ENCODE measurements around the gene ZNF311. TPM values are rescaled to one million over a fixed set of nuclear protein-coding genes. Genes with fewer than 3 reads are reported as not detected.
"Not testable (repeated sequence)": the region's sequence is repeated elsewhere in the genome, so short reads cannot be mapped to it uniquely, and the experiment has no call there.

ZNF311 gene
- total and polyA plus RNA-seq, 4 experiments from 2014 or later = 0.15 to 0.64 (median 0.33) TPM; not detected in 1

DNA sequence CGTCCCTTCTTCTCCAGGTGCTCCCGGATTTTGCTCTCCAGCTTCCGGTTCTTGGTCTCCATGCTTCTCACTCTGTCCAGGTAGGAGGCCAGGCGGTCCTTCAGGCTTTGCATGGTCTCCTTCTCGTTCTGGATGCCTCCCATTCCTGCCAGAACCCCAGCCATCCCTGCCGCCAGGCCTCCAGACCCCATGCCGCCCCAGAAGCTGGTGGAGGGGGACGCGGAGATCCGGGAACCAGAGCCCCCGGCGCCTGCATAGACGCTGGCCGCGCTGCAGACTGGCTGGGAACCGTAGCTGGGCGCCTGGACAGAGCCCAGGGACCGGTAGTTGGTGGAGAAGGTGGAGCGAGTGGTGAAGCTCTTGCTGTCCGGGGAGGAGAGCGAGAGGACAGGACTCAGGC is 35.1 kb downstream of the ZNF311 start:
- H3K4me3 Mint-ChIP-seq; H3K27ac ChIP-seq (ENCODE audit: low read depth, low read length); H3K27me3 ChIP-seq (ENCODE audit: insufficient read depth, low read length); CTCF ChIA-PET (ENCODE audit: partially characterized antibody); H3K27ac Mint-ChIP-seq; H3K4me1 Mint-ChIP-seq; intact Hi-C loops (cut with micrococcal nuclease); POLR2A ChIA-PET (ENCODE audit: partially characterized antibody); H3K4me1 ChIP-seq (ENCODE audit: insufficient read depth, low read length); H3K4me3 ChIP-seq (ENCODE audit: low read length in 2 of 2); H3K36me3 ChIP-seq (ENCODE audit: insufficient read depth, low read length); DNase-seq; H3K9me3 ChIP-seq (ENCODE audit: control insufficient read depth in 1 of 2, low read length in 2 of 2): not testable (repeated sequence)
- peaks cover 0 to 32% (median 16%) of the 10 kb centered on the region in 8 donors for H3K9me3 Mint-ChIP-seq
- H3K27me3 Mint-ChIP-seq = peaks cover 6 to 15% of the 10 kb centered on the region in 2 donors
- H3K36me3 Mint-ChIP-seq = peaks cover 1 to 16% of the 10 kb centered on the region in 2 donors

DNA sequence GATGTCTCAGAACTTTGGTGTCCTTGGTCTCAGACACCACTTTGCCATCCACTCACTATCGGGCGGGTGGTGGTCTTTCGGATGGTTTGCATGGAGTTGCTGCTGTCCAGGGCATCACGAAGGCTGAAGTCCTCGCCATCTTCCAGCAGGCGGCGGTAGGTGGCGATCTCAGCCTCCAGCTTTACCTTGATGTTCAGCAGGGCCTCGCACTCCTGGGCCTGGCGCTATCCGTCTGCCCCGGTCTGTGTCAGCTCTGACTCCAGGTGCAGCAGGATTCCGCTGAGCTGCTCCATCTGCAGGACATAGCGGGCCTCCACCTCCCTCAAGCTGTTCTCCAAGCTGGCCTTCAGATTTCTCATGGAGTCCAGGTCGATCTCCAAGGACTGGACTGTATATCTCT is 36.0 kb downstream of the ZNF311 start:
- H3K4me3 ChIP-seq (ENCODE audit: low read length in 2 of 2) = no peak overlapping the region
- Mint-ChIP-seq H3K27me3 (peaks cover 5 to 13% of the 10 kb centered on the region in 2 donors), H3K9me3 (peaks cover 0 to 32% (median 16%) of the 10 kb centered on the region in 8 donors), H3K27ac (no peak overlapping the region), H3K4me1 (no peaks in the 10 kb centered on the region), H3K4me3 (no peak overlapping the region), H3K36me3 (peaks cover 1 to 16% of the 10 kb centered on the region in 2 donors)
- H3K27me3 ChIP-seq (ENCODE audit: insufficient read depth, low read length) = no peaks in the 10 kb centered on the region
- ChIA-PET CTCF (ENCODE audit: partially characterized antibody) (no interaction called here), POLR2A (ENCODE audit: partially characterized antibody) (no interaction called here)
- no peaks in the 10 kb centered on the region for H3K4me1 ChIP-seq (ENCODE audit: insufficient read depth, low read length)
- peaks cover 0 to 5% of the 10 kb centered on the region in 2 donors for H3K9me3 ChIP-seq (ENCODE audit: control insufficient read depth in 1 of 2, low read length in 2 of 2)
- intact Hi-C loops (cut with micrococcal nuclease) = no loop called here
- no peak overlapping the region for H3K27ac ChIP-seq (ENCODE audit: low read depth, low read length)
- no peaks in the 10 kb centered on the region for H3K36me3 ChIP-seq (ENCODE audit: insufficient read depth, low read length)
- DNase-seq = no peak

DNA sequence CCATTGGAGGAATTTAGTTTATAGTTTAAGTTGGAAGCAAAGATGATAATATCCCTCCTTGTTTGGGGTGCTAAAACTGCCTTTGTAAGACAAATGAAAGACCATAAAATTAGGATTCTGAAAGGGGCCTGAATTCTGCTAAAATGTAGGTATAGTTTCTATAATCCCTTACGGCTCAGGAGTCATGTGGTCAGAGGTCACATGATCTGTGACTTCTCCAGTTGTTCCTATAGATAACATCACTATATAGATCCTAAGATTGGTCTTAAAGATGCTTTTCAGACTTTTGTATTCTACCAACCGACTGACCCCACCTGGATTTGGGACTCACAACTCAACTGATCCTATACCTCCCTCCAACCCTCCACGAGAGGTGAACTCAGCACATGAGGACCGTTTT is 36.6 kb downstream of the ZNF311 start:
- no peak overlapping the region for H3K27ac Mint-ChIP-seq
- ChIA-PET POLR2A (ENCODE audit: partially characterized antibody) (no interaction called here), CTCF (ENCODE audit: partially characterized antibody) (no interaction called here)
- H3K27ac ChIP-seq (ENCODE audit: low read depth, low read length) = no peak overlapping the region
- no peaks in the 10 kb centered on the region for H3K36me3 ChIP-seq (ENCODE audit: insufficient read depth, low read length)
- peaks cover 0 to 32% (median 16%) of the 10 kb centered on the region in 8 donors for H3K9me3 Mint-ChIP-seq
- H3K4me3 Mint-ChIP-seq = no peak overlapping the region
- no peaks in the 10 kb centered on the region for H3K4me1 Mint-ChIP-seq
- intact Hi-C loops (cut with micrococcal nuclease) = no loop called here
- no peaks in the 10 kb centered on the region for H3K27me3 ChIP-seq (ENCODE audit: insufficient read depth, low read length)
- peaks cover 0 to 5% of the 10 kb centered on the region in 2 donors for H3K9me3 ChIP-seq (ENCODE audit: control insufficient read depth in 1 of 2, low read length in 2 of 2)
- DNase-seq = no peak
- H3K27me3 Mint-ChIP-seq = peaks cover 7 to 15% of the 10 kb centered on the region in 2 donors
- no peaks in the 10 kb centered on the region for H3K4me1 ChIP-seq (ENCODE audit: insufficient read depth, low read length)
- H3K36me3 Mint-ChIP-seq = peaks cover 1 to 16% of the 10 kb centered on the region in 2 donors
- H3K4me3 ChIP-seq (ENCODE audit: low read length in 2 of 2) = no peak overlapping the region

DNA sequence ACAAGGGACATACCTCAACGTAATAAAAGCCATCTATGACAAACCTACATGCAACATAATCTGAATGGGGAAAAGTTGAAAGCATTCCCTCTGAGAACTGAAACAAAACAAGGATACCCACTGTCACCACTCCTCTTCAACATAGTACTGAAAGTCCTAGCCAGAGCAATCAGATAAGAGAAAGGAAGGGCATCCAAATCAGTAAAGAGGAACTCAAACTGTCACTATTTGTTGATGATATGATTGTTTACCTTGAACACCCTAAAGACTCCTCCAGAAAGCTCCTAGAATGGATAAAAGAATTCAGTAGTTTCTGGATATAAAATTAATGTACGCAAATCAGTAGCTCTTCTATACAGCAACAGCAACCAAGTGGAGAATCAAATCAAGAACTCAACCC is 39.4 kb downstream of the ZNF311 start:
- H3K36me3 Mint-ChIP-seq = peaks cover 1 to 16% of the 10 kb centered on the region in 2 donors
- H3K27ac ChIP-seq (ENCODE audit: low read depth, low read length) = no peak overlapping the region
- no peaks in the 10 kb centered on the region for H3K4me1 ChIP-seq (ENCODE audit: insufficient read depth, low read length)
- H3K36me3 ChIP-seq (ENCODE audit: insufficient read depth, low read length) = no peaks in the 10 kb centered on the region
- no peaks in the 10 kb centered on the region for H3K4me1 Mint-ChIP-seq
- no peak overlapping the region for H3K4me3 Mint-ChIP-seq
- H3K4me3 ChIP-seq (ENCODE audit: low read length in 2 of 2) = no peak overlapping the region
- peaks cover 0 to 5% of the 10 kb centered on the region in 2 donors for H3K9me3 ChIP-seq (ENCODE audit: control insufficient read depth in 1 of 2, low read length in 2 of 2)
- no peaks in the 10 kb centered on the region for H3K27me3 ChIP-seq (ENCODE audit: insufficient read depth, low read length)
- DNase-seq = no peak
- POLR2A ChIA-PET (ENCODE audit: partially characterized antibody) = no interaction called here
- intact Hi-C loops (cut with micrococcal nuclease) = no loop called here
- H3K27ac Mint-ChIP-seq = no peak overlapping the region
- H3K9me3 Mint-ChIP-seq = peaks cover 0 to 32% (median 16%) of the 10 kb centered on the region in 8 donors
- CTCF ChIA-PET (ENCODE audit: partially characterized antibody) = interaction anchor here (0.7 kb wide), 1 partner anchor 127 kb away, joined by 3 read pairs; no protein-coding TSS in a partner anchor
- peaks cover 12 to 16% of the 10 kb centered on the region in 2 donors for H3K27me3 Mint-ChIP-seq

DNA sequence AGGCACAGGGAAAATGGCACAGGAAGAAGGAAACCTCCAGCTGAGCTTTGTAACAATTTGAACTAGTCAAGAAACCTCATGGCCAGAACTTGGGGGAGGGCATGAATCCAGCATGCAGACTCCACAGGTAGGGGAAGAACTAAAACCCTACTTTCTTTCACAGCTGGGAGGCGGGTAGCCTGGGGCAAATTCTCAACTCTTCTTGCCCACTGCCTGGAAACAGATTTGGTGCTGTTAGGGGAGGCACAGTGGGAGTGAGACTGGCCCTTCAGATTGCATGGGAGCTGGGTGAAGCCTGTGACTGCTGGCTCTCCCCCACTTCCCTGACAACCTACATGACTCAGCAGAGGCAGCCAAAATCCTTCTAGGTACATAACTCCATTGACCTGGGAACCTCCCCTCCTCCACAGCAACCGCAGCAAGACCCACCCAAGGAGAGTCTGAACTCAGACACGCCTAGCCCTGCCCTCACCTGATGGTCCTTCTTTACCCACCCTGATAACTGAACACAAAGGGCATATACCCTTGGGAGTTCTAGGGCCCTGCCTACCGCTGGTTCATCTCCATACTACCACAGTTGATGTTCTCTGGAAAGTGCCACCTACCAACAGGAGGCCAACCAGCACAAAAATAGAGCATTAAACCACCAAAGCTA is 44.1 kb downstream of the ZNF311 start:
- intact Hi-C loops (cut with micrococcal nuclease) = no loop called here
- DNase-seq = no peak
- no peak overlapping the region for H3K27ac Mint-ChIP-seq
- POLR2A ChIA-PET (ENCODE audit: partially characterized antibody) = interaction anchor here (1.8 kb wide), 1 partner anchor 65 kb away, joined by 4 read pairs; no protein-coding TSS in a partner anchor
- no peaks in the 10 kb centered on the region for H3K9me3 ChIP-seq (ENCODE audit: control insufficient read depth in 1 of 2, low read length in 2 of 2)
- H3K27me3 Mint-ChIP-seq = peaks cover 14 to 22% of the 10 kb centered on the region in 2 donors
- H3K9me3 Mint-ChIP-seq = peaks cover 0 to 2% (median 0%) of the 10 kb centered on the region in 8 donors
- H3K4me1 Mint-ChIP-seq = no peaks in the 10 kb centered on the region
- no peak overlapping the region for H3K4me3 ChIP-seq (ENCODE audit: low read length in 2 of 2)
- H3K4me3 Mint-ChIP-seq = no peak overlapping the region
- H3K36me3 ChIP-seq (ENCODE audit: insufficient read depth, low read length) = no peaks in the 10 kb centered on the region
- H3K27me3 ChIP-seq (ENCODE audit: insufficient read depth, low read length) = peaks cover 4% of the 10 kb centered on the region
- no peak overlapping the region for H3K27ac ChIP-seq (ENCODE audit: low read depth, low read length)
- no peaks in the 10 kb centered on the region for H3K4me1 ChIP-seq (ENCODE audit: insufficient read depth, low read length)
- CTCF ChIA-PET (ENCODE audit: partially characterized antibody) = no interaction called here
- H3K36me3 Mint-ChIP-seq = no peaks in the 10 kb centered on the region

GRCh38 chr6:28958561-28959243 is 46.4 kb downstream of the ZNF311 start:
- H3K36me3 Mint-ChIP-seq; H3K36me3 ChIP-seq (ENCODE audit: insufficient read depth, low read length); H3K9me3 Mint-ChIP-seq; H3K4me3 Mint-ChIP-seq; H3K27ac ChIP-seq (ENCODE audit: low read depth, low read length); H3K4me1 ChIP-seq (ENCODE audit: insufficient read depth, low read length); H3K9me3 ChIP-seq (ENCODE audit: control insufficient read depth in 1 of 2, low read length in 2 of 2); H3K27ac Mint-ChIP-seq; POLR2A ChIA-PET (ENCODE audit: partially characterized antibody); intact Hi-C loops (cut with micrococcal nuclease); DNase-seq; H3K4me3 ChIP-seq (ENCODE audit: low read length in 2 of 2); H3K27me3 ChIP-seq (ENCODE audit: insufficient read depth, low read length); CTCF ChIA-PET (ENCODE audit: partially characterized antibody): not testable (repeated sequence)
- H3K27me3 Mint-ChIP-seq = peaks cover 11 to 15% of the 10 kb centered on the region in 2 donors
- H3K4me1 Mint-ChIP-seq = peaks cover 8 to 19% (median 14%) of the 10 kb centered on the region in 4 donors

DNA sequence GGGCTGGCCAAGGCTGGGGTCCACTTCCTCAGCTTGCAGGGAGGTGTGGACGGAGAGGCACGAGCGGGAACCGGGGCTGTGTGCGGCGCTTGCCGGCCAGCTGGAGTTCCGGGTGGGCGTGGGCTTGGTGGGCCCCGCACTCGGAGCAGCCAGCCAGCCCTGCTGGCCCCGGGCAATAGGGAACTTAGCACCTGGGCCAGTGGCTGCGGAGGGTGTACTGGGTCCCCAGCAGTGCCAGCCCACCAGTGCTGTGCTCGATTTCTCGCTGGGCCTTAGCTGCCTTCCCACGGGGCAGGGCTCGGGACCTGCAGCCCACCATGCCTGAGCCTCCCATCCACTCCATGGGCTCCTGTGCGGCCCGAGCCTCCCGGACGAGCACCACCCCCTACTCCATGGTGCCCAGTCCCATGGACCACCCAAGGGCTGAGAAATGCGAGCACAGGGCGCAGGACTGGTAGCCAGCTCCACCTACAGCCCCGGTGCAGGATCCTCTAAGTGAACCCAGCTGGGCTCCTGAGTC is 47.3 kb downstream of the ZNF311 start:
- H3K27me3 ChIP-seq (ENCODE audit: insufficient read depth, low read length); intact Hi-C loops (cut with micrococcal nuclease): not testable (repeated sequence)
- peaks cover 13 to 27% (median 19%) of the 10 kb centered on the region in 4 donors for H3K4me1 Mint-ChIP-seq

More for the DNA sequence above, 47.3 kb downstream of the ZNF311 start:
- H3K4me3 ChIP-seq (ENCODE audit: low read length in 2 of 2); H3K9me3 ChIP-seq (ENCODE audit: control insufficient read depth in 1 of 2, low read length in 2 of 2); DNase-seq; H3K9me3 Mint-ChIP-seq; H3K27ac Mint-ChIP-seq; H3K36me3 Mint-ChIP-seq; POLR2A ChIA-PET (ENCODE audit: partially characterized antibody); H3K4me3 Mint-ChIP-seq; H3K36me3 ChIP-seq (ENCODE audit: insufficient read depth, low read length); CTCF ChIA-PET (ENCODE audit: partially characterized antibody); H3K27ac ChIP-seq (ENCODE audit: low read depth, low read length): not testable (repeated sequence)
- peaks cover 15% of the 10 kb centered on the region in 2 donors for H3K27me3 Mint-ChIP-seq
- peaks cover 11% of the 10 kb centered on the region for H3K4me1 ChIP-seq (ENCODE audit: insufficient read depth, low read length)
